LoVo (cell line): ENCODE measurements around the gene MBLAC2.

Source experiments
- DNase-seq: peaks from one replicate; pipeline ENCODE4 v3.0.0-alpha.2; 2016; ENCODE audit warnings: low spot score

The MBLAC2 gene

DNA sequence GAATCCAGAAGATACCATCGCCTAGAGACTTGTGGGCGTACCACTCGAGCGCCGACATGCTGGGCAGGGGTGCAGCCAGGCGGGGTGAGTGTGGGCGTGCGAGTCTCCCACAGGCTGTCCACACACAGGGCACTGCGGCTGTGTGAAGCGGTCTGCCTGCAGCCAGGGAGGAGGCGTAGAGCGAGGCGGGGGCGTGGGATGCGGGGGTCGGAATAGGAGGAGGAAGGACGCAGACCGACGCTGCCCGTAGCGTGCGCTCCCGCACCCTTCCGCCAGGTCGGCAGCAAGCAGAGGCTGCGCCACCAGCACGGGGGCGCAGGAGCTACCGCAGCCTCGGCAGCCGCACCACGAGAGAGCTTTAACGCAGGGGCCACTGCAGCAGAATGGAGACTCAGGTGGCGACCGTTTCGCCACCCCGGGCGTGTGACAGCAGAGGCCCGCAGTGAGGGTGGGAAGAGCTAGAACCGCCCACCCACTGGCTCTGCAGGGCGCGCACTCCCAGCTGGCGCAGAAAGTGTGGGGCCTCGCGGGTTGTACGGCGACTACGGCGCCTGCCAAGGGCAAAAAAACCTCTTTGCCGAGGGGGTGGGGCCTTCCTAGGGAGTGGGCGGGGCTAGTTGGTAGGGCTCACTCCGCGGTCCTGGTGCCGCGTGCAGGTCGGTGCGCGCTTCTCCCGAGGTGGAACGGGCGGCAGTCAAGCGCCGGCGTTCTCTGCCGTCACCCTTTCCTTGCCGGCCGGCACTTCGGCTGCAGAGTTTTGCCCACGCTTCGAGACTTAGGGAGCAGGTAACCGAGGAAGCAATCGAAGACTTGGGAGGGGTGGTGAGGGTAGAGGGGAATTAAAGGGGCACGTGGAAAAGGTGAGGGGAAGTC lies at the start of gene MBLAC2, which contains the start of gene POLR3G:
TSS of gene MBLAC2 (minus strand) at position 537 of the 873 bp plus-strand sequence. CDS start at position 58, 479 bp downstream.
TSS of gene POLR3G (plus strand) at position 630 of the 873 bp plus-strand sequence. CDS start 10,704 bp downstream, outside the sequence.
- DNase-seq = peak; percentile 97

DNA sequence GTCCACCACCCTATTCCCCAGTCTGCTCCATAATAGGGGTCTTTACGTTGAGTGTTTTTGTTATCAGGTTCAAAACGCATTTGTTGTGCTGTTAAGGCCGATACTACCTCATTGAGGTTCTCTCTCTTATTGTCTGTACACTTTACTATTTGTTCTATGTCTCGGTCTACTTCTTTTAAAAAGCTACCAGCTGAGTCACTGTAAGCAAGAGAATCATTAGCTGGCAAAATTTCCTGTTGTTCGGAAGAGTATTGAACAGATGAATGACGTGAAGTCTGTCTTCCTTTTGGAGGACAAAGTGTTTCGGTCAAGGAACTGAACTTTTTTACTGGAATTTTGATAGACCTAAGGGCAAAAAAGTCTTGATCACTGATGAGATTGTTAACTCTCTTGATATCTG lies 44.5 kb upstream of the MBLAC2 start:
- DNase-seq = no peak

DNA sequence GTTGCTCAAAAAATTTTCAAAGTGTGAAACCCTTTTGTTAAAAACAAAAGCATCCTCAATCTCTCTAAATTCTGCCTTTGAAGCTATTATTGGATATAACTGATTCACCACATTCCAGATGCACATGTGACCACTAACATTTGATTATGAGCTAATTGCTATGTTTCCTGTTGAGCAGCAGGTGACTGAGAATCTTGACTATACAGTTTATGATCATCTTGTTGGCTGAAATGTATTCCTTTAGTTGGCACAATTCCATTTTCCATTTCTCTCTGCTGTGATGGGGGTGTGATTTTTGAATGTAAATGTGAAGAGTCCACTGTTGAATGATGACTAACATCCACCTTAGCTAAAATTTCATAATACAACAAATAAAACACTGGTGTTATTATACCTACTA lies 44.1 kb upstream of the MBLAC2 start:
- DNase-seq = no peak

DNA sequence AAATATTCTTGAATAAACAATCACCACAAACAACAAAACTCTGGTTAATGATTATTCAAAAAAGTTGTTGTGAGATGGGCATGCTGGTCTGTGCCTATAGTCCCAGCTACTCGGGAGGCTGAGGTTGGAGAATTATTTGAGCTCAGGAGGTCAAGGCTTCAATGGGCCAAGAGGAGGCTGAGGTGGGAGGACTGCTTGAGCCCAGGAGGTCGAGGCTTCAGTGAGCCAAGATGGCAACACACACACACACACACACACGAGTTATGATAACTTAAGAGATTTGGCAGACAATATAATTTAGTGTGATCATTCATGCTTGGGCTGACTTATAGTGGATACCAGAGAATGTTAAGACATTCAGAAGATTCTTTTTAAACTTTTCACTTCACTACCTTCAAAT lies 39.9 kb upstream of the MBLAC2 start:
- no peak for DNase-seq

DNA sequence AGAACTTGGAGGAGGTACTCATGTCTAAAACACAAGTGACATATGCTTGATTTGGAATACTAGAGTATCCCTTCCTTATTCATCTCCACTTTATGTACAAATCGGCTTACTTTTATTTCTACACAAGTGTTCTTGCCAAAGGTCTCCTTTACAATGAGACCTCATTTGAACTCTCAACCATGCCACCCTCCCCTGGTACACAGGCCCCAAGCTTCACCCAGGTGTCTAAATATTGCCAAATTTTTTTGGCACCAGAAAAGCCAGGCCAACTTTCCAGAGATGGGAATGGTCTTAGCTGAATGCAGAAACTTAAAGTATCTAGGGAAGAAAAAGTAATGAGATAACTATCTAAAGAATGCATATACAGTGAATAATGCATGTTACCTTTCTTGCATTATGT lies 35.9 kb upstream of the MBLAC2 start:
- DNase-seq = no peak

DNA sequence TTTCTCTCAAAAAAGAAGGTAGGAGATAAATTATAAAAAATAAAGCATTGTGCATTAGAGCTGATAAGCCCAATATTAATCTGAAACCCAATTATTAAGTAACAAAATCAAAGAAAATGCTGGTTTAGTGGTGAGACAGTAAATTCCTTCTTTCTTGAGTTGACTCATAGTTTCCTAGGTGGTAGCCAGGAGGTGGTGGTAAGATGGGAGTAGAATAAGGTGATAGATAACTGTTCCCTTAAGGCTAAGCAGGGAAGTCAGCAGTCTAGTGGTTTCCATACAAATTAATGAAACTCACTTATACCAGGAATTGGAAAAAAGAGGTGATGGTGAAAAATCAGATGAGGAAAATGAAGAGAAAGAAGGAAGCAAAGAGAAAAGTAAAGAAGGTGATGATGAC lies 31.6 kb upstream of the MBLAC2 start:
- no peak for DNase-seq

DNA sequence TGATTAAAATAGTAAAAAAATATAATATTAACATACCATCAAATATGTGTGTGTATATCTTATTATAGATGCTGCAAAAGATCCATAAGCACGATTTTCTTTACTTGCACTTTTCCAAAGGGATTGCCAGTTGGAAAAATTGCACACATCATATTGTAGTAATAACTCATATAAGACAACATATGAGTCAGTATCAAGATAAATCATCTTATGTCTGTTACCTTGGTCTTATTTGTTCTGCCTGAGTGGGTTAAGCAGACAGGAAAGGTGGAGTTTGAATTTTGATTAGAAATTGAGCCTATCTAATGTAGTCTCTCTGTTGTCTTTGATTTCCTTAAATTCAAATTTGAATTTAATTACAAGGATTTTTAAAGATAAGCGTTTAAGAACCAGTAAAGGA lies 30.2 kb upstream of the MBLAC2 start:
- DNase-seq = no peak

DNA sequence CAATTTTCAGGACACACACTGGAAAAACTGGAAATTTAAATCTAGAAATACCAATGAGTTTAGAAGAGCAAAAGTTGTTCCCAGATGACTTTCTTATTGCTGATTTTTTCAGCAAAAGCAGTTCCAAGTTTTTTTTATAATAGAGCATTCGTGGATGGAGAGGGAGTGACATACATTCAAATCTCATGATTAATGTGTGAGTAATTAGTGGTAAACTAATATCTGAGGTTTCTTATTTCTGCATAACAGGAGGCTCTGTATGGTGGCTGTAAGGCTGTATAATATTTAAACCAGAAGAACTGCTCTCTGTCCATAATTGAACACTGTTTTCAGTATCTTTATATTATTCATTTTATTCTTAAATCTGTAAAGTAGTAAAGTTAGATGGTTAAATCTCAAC lies 29.0 kb upstream of the MBLAC2 start:
- no peak for DNase-seq

DNA sequence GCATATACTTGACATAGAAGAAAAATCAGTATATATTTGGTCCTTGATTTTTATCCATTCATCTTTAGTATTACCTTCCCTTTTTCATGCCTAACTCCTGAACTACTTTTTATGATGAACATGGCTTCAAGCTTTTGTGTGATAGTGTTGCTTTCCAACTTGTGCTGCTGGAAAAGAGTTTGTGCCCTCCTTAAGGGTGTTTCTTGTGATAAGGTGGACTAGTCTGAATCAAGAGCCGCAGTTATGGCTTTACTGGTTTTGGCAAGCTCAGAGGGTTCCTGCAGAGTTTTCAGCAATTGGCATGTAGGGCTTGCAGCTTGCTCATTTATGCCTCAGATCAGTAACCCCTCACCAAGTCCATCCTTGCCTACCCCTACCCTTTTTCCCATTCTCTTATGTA lies 20.6 kb upstream of the MBLAC2 start:
- no peak for DNase-seq

DNA sequence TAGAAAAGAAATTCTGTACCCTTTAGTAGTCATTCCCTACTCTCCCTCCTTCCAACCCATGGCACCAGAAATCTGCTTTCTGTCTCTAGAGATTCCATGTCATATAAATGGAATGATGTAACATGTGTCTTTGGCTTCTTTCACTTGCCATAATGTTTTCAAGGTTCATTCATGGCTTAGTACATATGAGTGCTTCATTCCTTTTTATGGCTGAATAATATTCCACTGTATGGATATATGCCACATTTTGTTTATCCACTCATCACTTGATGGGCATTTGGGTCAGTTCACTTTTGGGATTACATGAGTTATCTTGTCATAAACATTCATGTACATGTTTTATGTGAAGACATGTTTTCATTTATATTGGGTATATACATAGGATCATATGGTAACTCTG lies 19.5 kb upstream of the MBLAC2 start:
- no peak for DNase-seq

DNA sequence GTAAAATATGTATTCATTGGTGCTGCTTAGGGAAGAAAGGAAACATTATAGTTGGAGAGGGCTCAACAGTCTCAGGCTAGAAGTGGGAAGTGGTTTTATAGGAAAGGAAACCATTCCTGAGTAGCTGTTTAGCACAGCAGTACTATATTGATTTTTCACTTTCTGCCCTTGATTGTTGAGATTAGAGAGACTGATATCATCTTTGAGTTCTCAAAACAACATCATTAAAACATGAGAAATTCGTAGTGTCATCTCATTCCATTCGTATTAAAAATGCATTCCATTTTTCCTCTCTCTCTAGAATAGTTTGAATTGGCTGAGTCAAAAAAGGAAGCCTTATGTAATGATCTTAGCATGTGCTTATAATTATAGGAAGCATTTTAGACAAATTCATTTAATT lies 14.2 kb upstream of the MBLAC2 start:
- DNase-seq = no peak

DNA sequence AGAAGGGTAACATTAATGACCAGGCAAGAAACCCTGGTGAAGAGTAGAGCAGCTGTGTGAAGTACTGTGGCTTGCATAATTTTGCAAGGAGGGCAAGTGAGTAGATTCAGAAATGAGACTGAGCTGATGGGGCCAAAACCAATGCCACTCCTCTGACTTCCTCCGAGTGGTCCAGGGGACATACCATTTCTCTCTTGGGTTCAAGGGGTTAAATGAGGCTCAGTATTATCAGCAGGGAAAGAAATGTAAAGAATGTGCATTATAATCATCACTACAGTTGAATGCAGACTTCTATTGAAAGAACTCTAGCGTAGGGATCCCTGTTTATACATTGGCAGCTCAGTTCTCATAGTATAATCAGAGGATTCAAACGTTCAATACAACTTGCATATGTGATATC lies 10.0 kb upstream of the MBLAC2 start:
- no peak for DNase-seq

DNA sequence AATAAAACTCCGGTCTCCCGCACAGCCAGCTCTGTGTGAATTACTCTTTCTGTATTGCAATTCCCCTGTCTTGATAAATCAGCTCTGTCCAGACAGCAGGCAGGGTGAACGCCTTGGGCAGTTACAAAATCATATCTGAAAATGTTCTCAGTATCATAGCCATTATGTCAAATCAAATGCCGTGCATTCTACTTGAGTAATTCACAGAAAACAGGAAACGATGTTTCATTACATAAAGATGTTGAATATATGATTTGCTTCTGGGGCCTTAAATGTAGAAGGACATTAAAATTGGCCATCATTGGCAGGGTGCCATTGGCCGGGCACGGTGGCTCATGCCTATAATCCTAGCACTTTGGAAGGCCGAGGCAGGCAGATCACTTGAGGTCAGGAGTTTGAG lies 8.6 kb upstream of the MBLAC2 start:
- no peak for DNase-seq

DNA sequence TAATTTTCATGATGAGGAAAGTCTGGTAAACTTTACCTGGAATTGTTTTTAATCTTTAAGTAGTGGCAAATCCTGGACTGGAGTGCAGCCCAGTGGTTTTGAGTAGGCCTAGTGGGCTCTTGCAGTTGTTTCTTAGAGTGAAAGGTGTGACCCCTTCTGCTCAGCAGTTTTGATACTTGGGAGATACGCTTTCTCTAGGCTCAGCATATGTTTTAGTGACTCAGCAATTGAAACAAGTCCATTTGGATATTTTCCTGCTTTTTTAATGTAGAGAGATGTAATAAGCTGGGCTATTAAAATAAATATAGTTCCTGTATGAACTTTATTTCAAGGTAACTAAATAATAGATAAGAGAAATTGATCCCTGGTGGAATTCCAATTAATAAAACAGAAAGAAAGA lies 6.1 kb upstream of the MBLAC2 start:
- no peak for DNase-seq

DNA sequence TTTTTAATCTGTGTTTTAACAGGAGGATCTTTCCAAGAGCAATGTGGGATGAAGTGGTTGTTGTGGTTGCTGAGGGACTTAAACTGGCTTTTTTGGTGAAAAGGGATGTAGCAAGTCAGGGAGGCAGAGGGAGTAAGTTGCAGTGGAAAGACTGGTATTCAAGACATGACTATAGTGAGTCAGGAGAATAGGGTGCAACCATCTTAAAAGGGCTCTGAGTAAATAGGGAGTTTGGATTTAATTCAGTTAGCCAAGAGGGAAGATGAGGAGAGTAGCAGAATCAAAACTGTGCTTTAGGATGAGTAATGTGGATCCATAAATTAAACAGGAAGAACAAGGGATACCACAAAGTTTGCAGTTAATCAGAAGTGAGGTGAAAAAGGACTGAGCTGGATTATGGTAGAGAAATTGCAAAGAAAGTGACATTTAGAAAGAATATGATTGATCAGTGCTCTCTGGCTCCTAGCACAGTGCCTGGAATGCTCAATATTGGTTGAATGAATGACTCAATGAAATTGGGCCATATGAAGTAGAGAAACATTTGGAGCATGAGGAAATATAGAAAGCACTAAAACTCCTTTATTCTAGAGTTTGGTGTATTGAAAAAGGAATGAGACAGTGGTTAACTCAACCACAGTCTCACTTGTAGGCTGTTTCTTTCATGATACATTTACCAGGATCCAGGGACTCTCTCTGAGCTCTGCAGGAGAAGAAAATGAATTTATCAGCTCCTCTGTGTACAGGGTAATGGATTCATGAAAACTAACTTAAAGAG lies 5.2 kb upstream of the MBLAC2 start:
- DNase-seq = no peak

DNA sequence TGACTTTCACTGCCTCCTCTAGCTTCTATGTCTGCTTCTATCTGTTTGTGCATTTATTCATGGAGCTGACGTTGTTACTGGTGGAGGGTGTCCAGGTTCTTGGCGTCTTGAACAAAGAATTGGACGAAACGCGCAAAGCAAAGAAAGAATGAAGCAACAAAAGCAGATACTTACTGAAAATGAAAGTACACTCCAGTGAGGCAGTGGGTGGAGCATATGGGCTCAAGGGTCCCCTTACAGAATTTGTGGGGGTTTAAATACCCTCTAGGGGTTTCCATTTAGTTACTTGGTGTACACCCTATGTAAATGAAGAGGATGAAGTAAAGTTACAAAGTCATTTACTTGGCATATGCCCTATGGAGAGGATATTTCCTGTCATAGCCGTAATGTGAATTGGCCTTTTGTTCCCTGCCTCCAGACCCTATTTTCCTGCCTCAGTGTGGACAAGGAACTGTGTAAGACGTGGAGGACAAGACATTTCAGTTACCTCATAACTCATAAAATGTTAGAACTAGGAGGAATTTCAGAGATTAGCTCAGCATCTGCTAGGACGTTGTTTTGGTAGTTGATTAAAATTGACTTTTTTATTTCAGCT lies 3.1 kb upstream of the MBLAC2 start:
- no peak for DNase-seq

DNA sequence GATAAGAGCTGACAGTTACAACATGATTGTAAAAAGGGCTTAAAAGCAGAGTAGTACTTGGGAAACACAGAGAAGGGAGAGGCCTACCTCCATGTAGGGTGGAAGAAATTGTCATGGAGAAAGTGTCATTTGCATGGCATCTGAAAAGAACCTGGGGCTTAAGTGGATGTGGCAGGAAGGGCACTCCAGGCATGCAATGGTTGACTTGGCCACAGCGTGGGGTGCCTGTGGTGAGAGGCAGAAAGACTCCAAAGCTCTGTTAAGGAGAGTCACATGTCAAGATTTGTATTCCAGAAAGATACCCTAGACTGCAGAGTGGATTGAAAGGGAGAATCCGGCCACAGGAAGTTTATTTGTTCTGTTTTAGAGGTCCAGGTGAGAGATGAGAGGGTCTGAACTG lies 2.5 kb upstream of the MBLAC2 start:
- DNase-seq = no peak

DNA sequence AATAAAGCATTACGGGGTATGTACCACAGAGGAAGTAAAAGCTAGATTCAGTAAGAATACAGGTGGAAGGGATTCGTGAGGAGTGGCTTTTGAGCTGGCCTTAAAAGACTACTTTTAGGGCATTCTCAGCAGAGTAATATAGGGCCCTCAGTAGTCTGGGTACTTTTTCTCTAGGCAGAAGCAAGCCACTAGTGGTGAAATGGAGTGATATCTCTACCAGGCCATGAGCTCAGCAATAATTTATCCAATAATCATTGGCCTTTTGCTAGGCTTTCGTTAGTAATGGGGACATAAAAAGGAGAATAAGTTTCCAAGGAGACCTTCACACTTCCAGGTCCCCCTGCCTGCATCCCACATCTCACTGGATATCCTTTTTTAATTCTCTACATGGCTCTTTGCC lies 1.8 kb upstream of the MBLAC2 start:
- no peak for DNase-seq

DNA sequence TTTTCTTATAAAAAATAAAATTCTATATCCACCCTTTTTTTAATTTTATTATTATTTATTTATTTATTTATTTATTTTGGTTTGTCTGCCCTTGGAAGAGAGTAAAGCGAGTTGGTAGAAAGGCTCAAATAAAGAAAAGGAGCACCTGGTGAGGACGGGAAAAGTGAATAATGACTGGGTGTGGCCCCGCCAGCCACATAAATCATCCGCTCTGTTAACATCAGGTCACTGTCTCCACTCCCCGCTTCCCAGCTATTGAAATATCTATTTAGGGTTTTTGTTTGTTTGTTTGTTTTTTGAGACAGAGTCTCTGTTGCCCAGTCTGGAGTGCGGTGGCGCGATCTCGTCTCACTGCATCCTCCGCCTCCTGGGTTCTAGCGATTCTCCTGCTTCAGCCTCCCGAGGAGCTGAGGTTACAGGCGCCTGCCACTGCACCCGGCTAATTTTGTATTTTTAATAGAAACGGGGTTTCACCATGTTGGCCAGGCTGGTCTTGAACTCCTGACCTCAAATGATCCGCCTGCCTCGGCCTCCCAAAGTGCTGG lies 937 bp upstream of the MBLAC2 start:
- DNase-seq = peak; percentile 30

DNA sequence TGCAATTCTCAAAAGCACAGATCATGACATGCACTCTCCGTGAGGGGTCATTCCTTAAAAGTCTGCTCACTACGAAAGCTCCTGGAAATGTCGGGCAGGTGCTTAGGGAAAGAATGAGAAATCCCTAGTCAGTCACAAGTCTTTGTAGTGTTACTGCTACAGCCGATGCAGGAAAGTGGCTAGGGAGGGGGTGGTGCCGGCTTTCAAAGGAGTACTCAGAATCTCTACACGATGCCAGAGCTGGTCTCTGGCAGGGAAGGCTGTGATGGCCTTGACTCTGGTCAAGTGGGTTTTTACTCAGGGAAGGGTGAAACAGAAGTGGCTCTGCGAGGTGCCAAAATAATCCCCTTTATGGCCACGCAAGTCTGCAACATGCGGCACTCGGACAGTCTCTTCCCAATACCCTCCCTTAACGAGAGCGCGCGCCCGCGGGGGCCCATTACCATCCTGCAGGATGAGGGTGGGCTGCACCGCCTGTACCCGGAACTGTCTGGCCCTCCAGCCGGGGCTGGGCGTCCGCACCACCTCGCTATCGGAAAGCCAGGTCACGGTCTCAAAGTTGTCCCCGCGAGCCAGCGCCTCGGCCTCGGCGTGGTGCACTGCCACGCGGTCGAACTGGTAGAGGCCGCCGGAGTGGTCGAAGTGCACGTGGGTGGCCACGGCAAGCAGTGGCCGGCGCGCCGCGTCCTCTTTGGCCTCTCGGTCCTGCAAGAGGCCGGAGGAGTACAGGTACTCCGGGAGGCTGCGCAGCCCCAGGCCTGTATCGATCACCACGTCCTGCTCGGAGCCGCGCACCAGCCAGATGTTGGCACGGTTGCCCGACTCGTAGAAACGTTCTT lies 956 bp downstream of the MBLAC2 start:
- peak; percentile 30 for DNase-seq

DNA sequence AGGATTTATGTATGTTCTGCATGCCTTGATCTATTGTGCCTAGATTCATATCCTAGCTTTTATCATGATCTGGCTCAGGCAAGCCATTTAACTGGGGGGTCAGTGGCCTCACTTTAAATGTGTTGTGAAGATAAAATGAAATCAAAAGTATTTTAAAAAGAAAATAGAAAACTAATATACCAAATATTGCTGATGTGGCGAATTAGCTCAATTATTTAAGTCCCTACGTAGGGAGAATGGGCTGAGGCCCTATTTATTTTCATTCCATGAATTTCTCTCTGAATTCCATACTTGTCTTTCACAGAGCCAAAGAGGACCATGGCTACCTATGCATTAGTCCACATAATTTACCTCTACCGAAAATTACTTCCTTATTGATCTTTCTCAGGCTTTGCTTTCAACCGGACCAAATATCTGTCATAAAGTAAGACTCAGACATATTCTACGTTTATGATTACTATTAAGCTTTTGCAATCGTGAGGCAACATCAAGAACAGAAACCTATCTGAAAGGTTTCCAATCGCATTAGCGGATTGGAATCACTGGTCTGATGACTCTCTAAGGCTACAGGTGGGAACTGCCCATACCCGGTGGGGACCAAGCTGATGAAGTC lies 1.7 kb downstream of the MBLAC2 start:
- no peak for DNase-seq
